ENCODE data around the gene DAPK3.
"Not testable (repeated sequence)": the region's sequence is repeated elsewhere in the genome, so short reads cannot be mapped to it uniquely, and the experiment has no call there.

- not testable (repeated sequence) for TF ChIP-seq POLR2A, CTCF (IDR thresholded peaks at IDR 0.05)
These were observed 40.5 kb upstream of the DAPK3 start for GRCh38 chr19:4011430-4011829.
